ENCODE measurements around the gene WNT5A. TPM values are rescaled to one million over a fixed set of nuclear protein-coding genes. Genes with fewer than 3 reads are reported as not detected.

The WNT5A gene
- total RNA-seq, 1 experiment from 2014 or later = 0.15 TPM

DNA sequence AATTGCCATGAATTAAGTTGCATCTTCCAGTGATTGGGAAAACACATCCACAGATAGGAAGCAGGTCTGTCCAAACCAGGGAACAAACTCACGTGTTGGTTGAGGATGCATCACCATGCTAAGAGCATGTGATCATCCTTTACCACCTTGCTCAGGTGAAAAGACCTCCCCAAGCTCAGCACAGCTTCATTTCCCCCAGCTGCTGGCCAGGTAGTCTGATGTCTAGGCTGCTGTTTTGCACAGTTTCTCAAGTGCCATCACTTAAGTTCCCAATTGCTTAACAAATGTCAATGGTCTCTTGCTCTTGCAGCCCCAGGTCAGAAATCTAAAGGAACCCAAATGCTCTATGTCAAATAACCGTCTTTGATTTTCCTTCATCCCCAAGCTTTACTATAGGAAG lies 34.2 kb downstream of the WNT5A start:
- ATAC-seq (no peak), DNase-seq (ENCODE audit: low read depth, low spot score) (no peak)
- Histone ChIP-seq H3K9ac (ENCODE audit: low read length) (no peak overlapping the region), H3K4me2 (ENCODE audit: low read length) (no peak overlapping the region), H3K9me3 (ENCODE audit: control insufficient read depth in 1 of 2, insufficient read depth in 1 of 2, low read depth in 1 of 2, low read length in 2 of 2) (peaks cover 0 to 12% of the 10 kb centered on the region in 2 experiments; a peak in 2 of 4 replicates), H3K36me3 (ENCODE audit: control insufficient read depth in 1 of 2, insufficient read depth in 2 of 2, low read length in 2 of 2) (no peaks in the 10 kb centered on the region), H3K27ac (ENCODE audit: low read depth, low read length) (no peak overlapping the region), H3K27me3 (ENCODE audit: insufficient read depth, low read length) (no peaks in the 10 kb centered on the region), H3K4me1 (ENCODE audit: control insufficient read depth in 1 of 2, insufficient read depth in 2 of 2, low read length in 2 of 2) (no peaks in the 10 kb centered on the region), H4K20me1 (ENCODE audit: insufficient read depth) (no peaks in the 10 kb centered on the region), H3K79me2 (ENCODE audit: insufficient read depth, low read length) (no peaks in the 10 kb centered on the region), H3K4me3 (replicated peaks in 1 of 2; ENCODE audit: low read depth in 1 of 2, low read length in 2 of 2) (no peak overlapping the region), H2AFZ (ENCODE audit: low read depth, low read length, poor library complexity, severe bottlenecking) (no peak overlapping the region), H3K9me2 (ENCODE audit: insufficient read depth) (no peaks in the 10 kb centered on the region)
- ChIA-PET POLR2A (no interaction called here), RAD21 (ENCODE audit: low non-redundant PET in 1 of 2, low total read pairs in 2 of 2, uncharacterized antibody in 2 of 2, unreplicated experiment in 2 of 2) (no interaction called here), CTCF (no interaction called here)
- no peak for TF ChIP-seq ZNF274 (IDR thresholded peaks at IDR 0.05; ENCODE audit: low read depth, low read length)
- TF ChIP-seq, protein P1, sequence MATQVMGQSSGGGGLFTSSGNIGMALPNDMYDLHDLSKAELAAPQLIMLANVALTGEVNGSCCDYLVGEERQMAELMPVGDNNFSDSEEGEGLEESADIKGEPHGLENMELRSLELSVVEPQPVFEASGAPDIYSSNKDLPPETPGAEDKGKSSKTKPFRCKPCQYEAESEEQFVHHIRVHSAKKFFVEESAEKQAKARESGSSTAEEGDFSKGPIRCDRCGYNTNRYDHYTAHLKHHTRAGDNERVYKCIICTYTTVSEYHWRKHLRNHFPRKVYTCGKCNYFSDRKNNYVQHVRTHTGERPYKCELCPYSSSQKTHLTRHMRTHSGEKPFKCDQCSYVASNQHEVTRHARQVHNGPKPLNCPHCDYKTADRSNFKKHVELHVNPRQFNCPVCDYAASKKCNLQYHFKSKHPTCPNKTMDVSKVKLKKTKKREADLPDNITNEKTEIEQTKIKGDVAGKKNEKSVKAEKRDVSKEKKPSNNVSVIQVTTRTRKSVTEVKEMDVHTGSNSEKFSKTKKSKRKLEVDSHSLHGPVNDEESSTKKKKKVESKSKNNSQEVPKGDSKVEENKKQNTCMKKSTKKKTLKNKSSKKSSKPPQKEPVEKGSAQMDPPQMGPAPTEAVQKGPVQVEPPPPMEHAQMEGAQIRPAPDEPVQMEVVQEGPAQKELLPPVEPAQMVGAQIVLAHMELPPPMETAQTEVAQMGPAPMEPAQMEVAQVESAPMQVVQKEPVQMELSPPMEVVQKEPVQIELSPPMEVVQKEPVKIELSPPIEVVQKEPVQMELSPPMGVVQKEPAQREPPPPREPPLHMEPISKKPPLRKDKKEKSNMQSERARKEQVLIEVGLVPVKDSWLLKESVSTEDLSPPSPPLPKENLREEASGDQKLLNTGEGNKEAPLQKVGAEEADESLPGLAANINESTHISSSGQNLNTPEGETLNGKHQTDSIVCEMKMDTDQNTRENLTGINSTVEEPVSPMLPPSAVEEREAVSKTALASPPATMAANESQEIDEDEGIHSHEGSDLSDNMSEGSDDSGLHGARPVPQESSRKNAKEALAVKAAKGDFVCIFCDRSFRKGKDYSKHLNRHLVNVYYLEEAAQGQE (IDR thresholded peaks at IDR 0.05; ENCODE audit: low read depth) = no peak
- no peak for TF ChIP-seq YY1 (IDR thresholded peaks at IDR 0.05; ENCODE audit: extremely low read depth, insufficient replicate concordance, low read depth, low read length)
- no peak for TF ChIP-seq SP1 (IDR thresholded peaks at IDR 0.05; ENCODE audit: low read depth)
- no peak for TF ChIP-seq POLR2A (IDR thresholded peaks at IDR 0.05; ENCODE audit: borderline replicate concordance, extremely low read depth, insufficient read depth, insufficient read length)
- TF ChIP-seq POLR2AphosphoS5 (IDR thresholded peaks at IDR 0.05; ENCODE audit: low read depth, low read length) = no peak
- TF ChIP-seq, protein P2, sequence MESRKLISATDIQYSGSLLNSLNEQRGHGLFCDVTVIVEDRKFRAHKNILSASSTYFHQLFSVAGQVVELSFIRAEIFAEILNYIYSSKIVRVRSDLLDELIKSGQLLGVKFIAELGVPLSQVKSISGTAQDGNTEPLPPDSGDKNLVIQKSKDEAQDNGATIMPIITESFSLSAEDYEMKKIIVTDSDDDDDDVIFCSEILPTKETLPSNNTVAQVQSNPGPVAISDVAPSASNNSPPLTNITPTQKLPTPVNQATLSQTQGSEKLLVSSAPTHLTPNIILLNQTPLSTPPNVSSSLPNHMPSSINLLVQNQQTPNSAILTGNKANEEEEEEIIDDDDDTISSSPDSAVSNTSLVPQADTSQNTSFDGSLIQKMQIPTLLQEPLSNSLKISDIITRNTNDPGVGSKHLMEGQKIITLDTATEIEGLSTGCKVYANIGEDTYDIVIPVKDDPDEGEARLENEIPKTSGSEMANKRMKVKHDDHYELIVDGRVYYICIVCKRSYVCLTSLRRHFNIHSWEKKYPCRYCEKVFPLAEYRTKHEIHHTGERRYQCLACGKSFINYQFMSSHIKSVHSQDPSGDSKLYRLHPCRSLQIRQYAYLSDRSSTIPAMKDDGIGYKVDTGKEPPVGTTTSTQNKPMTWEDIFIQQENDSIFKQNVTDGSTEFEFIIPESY (IDR thresholded peaks at IDR 0.05; ENCODE audit: extremely low read depth, insufficient replicate concordance, low read length) = no peak
- TF ChIP-seq TCF7L2 (IDR thresholded peaks at IDR 0.05; ENCODE audit: borderline replicate concordance, extremely low read depth, insufficient read depth, insufficient read length) = no peak
- TF ChIP-seq, protein P3, sequence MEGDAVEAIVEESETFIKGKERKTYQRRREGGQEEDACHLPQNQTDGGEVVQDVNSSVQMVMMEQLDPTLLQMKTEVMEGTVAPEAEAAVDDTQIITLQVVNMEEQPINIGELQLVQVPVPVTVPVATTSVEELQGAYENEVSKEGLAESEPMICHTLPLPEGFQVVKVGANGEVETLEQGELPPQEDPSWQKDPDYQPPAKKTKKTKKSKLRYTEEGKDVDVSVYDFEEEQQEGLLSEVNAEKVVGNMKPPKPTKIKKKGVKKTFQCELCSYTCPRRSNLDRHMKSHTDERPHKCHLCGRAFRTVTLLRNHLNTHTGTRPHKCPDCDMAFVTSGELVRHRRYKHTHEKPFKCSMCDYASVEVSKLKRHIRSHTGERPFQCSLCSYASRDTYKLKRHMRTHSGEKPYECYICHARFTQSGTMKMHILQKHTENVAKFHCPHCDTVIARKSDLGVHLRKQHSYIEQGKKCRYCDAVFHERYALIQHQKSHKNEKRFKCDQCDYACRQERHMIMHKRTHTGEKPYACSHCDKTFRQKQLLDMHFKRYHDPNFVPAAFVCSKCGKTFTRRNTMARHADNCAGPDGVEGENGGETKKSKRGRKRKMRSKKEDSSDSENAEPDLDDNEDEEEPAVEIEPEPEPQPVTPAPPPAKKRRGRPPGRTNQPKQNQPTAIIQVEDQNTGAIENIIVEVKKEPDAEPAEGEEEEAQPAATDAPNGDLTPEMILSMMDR (IDR thresholded peaks at IDR 0.05 in 2 of 3, conservative IDR thresholded peaks at IDR 0.05 in 1 of 3; ENCODE audit: borderline replicate concordance in 1 of 3, insufficient read depth in 1 of 3, low read depth in 2 of 3, low read length in 2 of 3) = no peak
- no peak for TF ChIP-seq CEBPB (IDR thresholded peaks at IDR 0.05; ENCODE audit: low read depth)
- no peak for TF ChIP-seq JUND (IDR thresholded peaks at IDR 0.05)
- no peak for TF ChIP-seq SRF (IDR thresholded peaks at IDR 0.05; ENCODE audit: low read depth)
- no peak for TF ChIP-seq CBX3 (IDR thresholded peaks at IDR 0.05; ENCODE audit: low read depth)
- no peak for TF ChIP-seq SIN3A (IDR thresholded peaks at IDR 0.05; ENCODE audit: low read depth)
- TF ChIP-seq ZFX (IDR thresholded peaks at IDR 0.05) = no peak
- TF ChIP-seq EGR1 (IDR thresholded peaks at IDR 0.05; ENCODE audit: low read depth) = no peak
- no peak for TF ChIP-seq FOSL1 (IDR thresholded peaks at IDR 0.05; ENCODE audit: low read depth)
- TF ChIP-seq RAD21 (IDR thresholded peaks at IDR 0.05; ENCODE audit: low read depth) = no peak
- BruUV-seq (replicated peaks) = no TSS peak
- intact Hi-C loops (cut with micrococcal nuclease) = no loop called here

Data from HCT116 (cell line).